A549 (cell line): ENCODE results near the gene HTRA1.

ENCODE experiments used
- JUNB ChIP-seq: fragments of >200 bp; sonication (Bioruptor Twin); formaldehyde crosslinking; IDR thresholded peaks from 2 replicates; pipeline ENCODE4 v1.6.1; 2016
- POLR2A ChIP-seq: IDR thresholded peaks from 2 replicates; pipeline ENCODE4 v1.6.1; 2012; ENCODE audit warnings: mild to moderate bottlenecking, low read length
- USF2 ChIP-seq: fragments of 450-650 bp; IDR thresholded peaks from 2 replicates; pipeline ENCODE4 v1.6.1; 2014; ENCODE audit warnings: antibody characterized with exemption

- no peak for TF ChIP-seq USF2
- no peak for TF ChIP-seq JUNB
- TF ChIP-seq POLR2A, result no peak
These were observed 97.9 kb downstream of the HTRA1 start for GRCh38 chr10:122559228-122559627.
